ENCODE results near the gene BRPF1.

- TF ChIP-seq POLR2A (IDR thresholded peaks at IDR 0.05): no peak
- TF ChIP-seq, protein P1, sequence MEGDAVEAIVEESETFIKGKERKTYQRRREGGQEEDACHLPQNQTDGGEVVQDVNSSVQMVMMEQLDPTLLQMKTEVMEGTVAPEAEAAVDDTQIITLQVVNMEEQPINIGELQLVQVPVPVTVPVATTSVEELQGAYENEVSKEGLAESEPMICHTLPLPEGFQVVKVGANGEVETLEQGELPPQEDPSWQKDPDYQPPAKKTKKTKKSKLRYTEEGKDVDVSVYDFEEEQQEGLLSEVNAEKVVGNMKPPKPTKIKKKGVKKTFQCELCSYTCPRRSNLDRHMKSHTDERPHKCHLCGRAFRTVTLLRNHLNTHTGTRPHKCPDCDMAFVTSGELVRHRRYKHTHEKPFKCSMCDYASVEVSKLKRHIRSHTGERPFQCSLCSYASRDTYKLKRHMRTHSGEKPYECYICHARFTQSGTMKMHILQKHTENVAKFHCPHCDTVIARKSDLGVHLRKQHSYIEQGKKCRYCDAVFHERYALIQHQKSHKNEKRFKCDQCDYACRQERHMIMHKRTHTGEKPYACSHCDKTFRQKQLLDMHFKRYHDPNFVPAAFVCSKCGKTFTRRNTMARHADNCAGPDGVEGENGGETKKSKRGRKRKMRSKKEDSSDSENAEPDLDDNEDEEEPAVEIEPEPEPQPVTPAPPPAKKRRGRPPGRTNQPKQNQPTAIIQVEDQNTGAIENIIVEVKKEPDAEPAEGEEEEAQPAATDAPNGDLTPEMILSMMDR (IDR thresholded peaks at IDR 0.05): no peak
Observed at GRCh38 chr3:9730657-9731205, 804 bp upstream of the BRPF1 start.
